BJ (cell line): ENCODE data around the gene ATL2. TPM values are rescaled to one million over a fixed set of nuclear protein-coding genes. Genes with fewer than 3 reads are reported as not detected.

Experiments
- CTCF ChIA-PET: fragments of 350-600 bp; formaldehyde crosslinking; extraction: SDS; loops from one replicate; lab custom pipeline; 2021; ENCODE audit warnings: antibody characterized with exemption, inconsistent platforms; lab: Yijun Ruan, JAX
- POLR2A ChIA-PET: fragments of 300-600 bp; sonication (Branson Sonifier 250); formaldehyde crosslinking; extraction: SDS; loops from one replicate; lab custom pipeline; 2021; ENCODE audit warnings: antibody characterized with exemption; lab: Charles Lee
- DNase-seq: peaks from one replicate; pipeline ENCODE4 v3.0.0-alpha.2; 2011; ENCODE audit warnings: low read depth
- H3K27me3 ChIP-seq: 2 replicates; pipeline ENCODE4 v1.6.0; 2011; ENCODE audit warnings: low read length; ENCODE audit not compliant: control insufficient read depth, insufficient read depth
- H3K36me3 ChIP-seq: 2 replicates; pipeline ENCODE4 v1.5.1; 2011; ENCODE audit warnings: low read length; ENCODE audit not compliant: control insufficient read depth, insufficient read depth
- H3K4me3 ChIP-seq: 2 replicates; pipeline ENCODE4 v1.5.1; 2011; ENCODE audit warnings: low read depth, mild to moderate bottlenecking, control low read depth, low read length
- polyA plus RNA-seq: library from polyadenylated mRNA; depleted of rRNA; stranded (reverse); fragments of >200 nt; gene quantifications from 2 replicates; pipeline ENCODE4 v1.2.3, GENCODE V29; 2011
- TF ChIP-seq, protein P1 (sequence below): IDR thresholded peaks from 2 replicates; pipeline ENCODE4 v1.5.1; 2011; ENCODE audit warnings: low read depth, mild to moderate bottlenecking, control low read depth, inconsistent platforms, low read length, moderate library complexity; ENCODE audit not compliant: insufficient read depth

The ATL2 gene
- polyA plus RNA-seq, 1 experiment: 9.3 TPM

DNA sequence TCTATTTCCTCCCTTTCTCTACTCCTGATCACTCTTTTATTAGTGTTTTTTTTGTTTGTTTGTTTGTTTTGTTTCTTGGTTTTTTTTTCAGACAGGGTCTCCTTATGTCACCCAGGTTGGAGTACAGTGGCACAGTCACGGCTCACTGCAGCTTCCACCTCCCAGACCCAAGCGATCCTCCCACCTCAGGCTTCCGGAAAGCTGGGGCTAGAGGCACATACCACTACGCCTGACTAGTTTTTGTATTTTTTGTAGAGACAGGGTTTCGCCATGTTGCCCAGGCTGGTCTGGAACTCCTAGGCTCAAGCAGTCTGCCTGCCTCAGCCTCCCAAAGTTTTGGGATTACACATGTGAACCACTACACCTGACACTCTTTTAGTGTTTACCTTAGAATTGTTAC, 122.3 kb downstream of the ATL2 start:
- H3K36me3 ChIP-seq: no peaks in the 10 kb centered on the region
- TF ChIP-seq, protein P1, sequence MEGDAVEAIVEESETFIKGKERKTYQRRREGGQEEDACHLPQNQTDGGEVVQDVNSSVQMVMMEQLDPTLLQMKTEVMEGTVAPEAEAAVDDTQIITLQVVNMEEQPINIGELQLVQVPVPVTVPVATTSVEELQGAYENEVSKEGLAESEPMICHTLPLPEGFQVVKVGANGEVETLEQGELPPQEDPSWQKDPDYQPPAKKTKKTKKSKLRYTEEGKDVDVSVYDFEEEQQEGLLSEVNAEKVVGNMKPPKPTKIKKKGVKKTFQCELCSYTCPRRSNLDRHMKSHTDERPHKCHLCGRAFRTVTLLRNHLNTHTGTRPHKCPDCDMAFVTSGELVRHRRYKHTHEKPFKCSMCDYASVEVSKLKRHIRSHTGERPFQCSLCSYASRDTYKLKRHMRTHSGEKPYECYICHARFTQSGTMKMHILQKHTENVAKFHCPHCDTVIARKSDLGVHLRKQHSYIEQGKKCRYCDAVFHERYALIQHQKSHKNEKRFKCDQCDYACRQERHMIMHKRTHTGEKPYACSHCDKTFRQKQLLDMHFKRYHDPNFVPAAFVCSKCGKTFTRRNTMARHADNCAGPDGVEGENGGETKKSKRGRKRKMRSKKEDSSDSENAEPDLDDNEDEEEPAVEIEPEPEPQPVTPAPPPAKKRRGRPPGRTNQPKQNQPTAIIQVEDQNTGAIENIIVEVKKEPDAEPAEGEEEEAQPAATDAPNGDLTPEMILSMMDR: no peak
- DNase-seq: no peak

GRCh38 chr2:38251940-38252339, 125.1 kb downstream of the ATL2 start:
- Histone ChIP-seq H3K36me3 (no peaks in the 10 kb centered on the region), H3K27me3 (no peaks in the 10 kb centered on the region; the same call in 1 of the 2 replicates), H3K4me3 (no peak overlapping the region)
- no peak for DNase-seq
- ChIA-PET CTCF (interaction anchor here (0.6 to 0.7 kb wide), 2 partner anchors 495 to 1700 kb away, joined by 3 read pairs; no protein-coding TSS in a partner anchor), POLR2A (no interaction called here)
- TF ChIP-seq, protein P1: no peak

More for the DNA sequence above, 122.3 kb downstream of the ATL2 start:
- ChIA-PET POLR2A (no interaction called here), CTCF (no interaction called here)
- H3K4me3 ChIP-seq: no peak overlapping the region
- no peaks in the 10 kb centered on the region; the same call in none of the 2 replicates for H3K27me3 ChIP-seq

DNA sequence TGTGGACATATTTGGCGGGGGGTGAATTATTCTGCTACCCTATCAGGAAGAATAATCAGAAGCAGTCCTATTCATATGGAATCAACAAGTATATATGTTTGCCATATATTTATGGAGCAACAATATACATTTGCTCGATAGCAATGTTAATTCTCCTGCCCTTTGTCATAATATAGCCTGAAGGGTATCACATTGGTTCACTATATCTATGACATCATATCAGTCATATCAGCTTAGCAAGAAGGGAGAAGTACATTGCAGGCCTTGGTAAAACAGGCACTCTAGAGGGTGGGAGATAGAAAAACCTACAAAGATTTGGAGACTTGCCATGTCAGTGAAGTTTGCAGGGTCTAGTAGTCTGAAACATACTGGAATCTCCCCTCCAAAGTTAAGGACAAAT, 128.4 kb downstream of the ATL2 start:
- TF ChIP-seq, protein P1: no peak
- POLR2A ChIA-PET: no interaction called here
- DNase-seq: no peak
- Histone ChIP-seq H3K4me3 (no peak overlapping the region), H3K36me3 (no peaks in the 10 kb centered on the region), H3K27me3 (peaks cover 2% of the 10 kb centered on the region)
- CTCF ChIA-PET: interaction anchor here (1.3 kb wide), 1 partner anchor 133 kb away, joined by 3 read pairs; no protein-coding TSS in a partner anchor

DNA sequence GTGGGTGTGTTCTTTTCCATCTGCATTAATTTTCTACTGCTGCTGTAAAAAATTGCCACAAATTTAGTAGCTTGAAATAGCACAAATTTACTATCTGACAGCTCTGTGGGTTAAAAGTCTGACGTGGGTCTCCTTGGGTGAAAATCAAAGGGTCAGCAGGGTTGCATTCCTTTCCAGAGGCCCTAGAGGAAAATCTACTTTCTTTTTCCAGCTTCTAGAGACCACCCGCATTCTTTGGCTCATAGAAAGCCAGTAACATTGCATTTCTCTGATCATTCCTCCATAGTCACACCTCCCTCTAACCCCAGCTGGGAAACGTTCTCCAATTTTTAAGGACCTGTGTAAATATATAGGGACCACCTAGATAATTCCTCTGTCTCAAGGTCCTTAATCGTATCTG, 128.8 kb downstream of the ATL2 start:
- POLR2A ChIA-PET: no interaction called here
- TF ChIP-seq, protein P1: no peak
- DNase-seq: no peak
- CTCF ChIA-PET: interaction anchor here (1.3 to 1.5 kb wide), 2 partner anchors 26 to 132 kb away, joined by 3 to 5 read pairs; no protein-coding TSS in a partner anchor
- Histone ChIP-seq H3K27me3 (peaks cover 2% of the 10 kb centered on the region), H3K4me3 (no peak overlapping the region), H3K36me3 (no peaks in the 10 kb centered on the region)

DNA sequence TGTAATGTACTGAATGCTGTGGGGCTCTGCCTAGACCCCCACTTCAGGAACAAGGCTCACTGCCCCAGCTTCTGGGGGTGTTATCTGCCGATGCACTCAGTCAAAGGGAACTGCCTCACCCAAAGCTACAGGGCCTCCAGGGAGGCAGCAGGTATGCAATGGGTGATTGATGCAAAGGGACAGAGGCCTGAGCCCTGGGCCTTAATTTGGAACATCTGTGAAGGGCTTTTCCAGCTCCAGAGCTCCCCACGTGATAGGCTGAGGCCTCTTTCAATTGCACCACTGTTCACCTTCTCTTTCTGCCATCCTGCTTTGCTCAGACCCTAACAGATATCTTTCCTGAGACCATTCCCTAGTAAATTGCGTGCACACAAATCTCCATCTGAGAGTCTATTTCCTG, 131.0 kb downstream of the ATL2 start:
- TF ChIP-seq, protein P1: no peak
- no peak for DNase-seq
- CTCF ChIA-PET: interaction anchor here (0.6 to 1.3 kb wide), 3 partner anchors 15 to 68 kb away, joined by 3 to 4 read pairs (median 3); no protein-coding TSS in a partner anchor
- POLR2A ChIA-PET: no interaction called here
- Histone ChIP-seq H3K27me3 (peaks cover 2% of the 10 kb centered on the region), H3K4me3 (no peak overlapping the region), H3K36me3 (no peaks in the 10 kb centered on the region)
